Activated T-cell treated with anti-CD3 and anti-CD28 coated beads for 4 hours (primary cell): ENCODE measurements around the gene LAPTM4A.
"Not testable (repeated sequence)": the region's sequence is repeated elsewhere in the genome, so short reads cannot be mapped to it uniquely, and the experiment has no call there.

Source experiments
- DNase-seq: peaks from one replicate; pipeline ENCODE4 v3.0.0-alpha.2; 2020

LAPTM4A gene

DNA sequence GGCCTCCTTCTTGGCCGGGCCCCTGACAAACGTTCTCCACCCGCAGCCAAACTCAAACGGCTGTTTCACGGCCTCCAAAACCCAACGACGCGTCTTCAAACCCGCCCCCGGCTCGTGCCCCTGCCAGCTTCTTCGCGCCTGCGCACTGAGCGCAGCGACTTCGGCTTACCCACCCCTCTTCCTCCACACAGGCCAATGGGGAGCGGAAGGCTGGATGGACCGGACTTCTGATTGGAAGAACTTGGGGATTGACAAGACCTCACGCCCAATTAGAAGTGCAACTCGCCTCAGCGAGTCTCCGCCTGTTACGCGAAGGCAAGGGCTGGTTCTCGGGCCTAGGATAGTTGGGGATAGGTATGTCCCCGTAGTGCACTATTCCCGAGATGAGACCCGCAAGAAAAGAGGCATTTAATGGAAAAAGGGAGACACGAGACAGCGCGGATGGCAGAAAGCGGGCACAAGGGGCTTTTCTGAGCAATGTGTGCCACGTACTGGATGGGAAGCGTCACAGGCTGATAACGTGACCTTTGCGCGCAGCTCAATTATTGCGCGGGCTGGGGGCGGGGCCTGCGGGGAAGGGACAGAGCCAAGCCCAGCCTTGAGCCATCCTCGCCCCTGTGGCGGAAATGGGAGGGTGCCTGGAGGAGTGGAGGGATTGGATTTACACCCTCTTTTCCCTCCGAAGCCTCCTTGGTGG, at the start of gene LAPTM4A:
Gene LAPTM4A (minus strand): TSS at position 97 of the 697 bp plus-strand sequence. CDS start 108 bp downstream, outside the sequence.
- peak; percentile 95 for DNase-seq

- no peak for DNase-seq
Measured at GRCh38 chr2:20100711-20101110, 49.3 kb upstream of the LAPTM4A start.

DNA sequence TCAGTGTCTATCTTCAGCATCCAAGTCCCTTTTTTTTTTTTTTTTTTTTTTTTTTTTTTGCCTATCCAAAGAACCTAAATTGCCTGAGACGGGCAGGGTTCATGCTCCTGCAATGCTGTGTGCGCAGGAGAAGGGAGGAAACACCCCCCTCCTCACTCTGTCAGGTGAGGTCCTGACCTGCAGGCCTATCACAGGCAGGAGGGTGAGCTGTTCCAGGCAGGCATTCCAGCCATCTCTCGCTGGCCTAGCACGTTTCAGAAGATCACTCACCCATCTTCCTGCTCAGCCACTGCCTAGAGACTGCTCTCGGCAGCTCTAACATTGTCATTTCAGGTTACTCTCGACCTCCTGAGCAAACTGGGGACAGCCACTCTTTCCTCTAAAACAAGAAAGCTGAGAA, 48.4 kb upstream of the LAPTM4A start:
- DNase-seq, result no peak

DNA sequence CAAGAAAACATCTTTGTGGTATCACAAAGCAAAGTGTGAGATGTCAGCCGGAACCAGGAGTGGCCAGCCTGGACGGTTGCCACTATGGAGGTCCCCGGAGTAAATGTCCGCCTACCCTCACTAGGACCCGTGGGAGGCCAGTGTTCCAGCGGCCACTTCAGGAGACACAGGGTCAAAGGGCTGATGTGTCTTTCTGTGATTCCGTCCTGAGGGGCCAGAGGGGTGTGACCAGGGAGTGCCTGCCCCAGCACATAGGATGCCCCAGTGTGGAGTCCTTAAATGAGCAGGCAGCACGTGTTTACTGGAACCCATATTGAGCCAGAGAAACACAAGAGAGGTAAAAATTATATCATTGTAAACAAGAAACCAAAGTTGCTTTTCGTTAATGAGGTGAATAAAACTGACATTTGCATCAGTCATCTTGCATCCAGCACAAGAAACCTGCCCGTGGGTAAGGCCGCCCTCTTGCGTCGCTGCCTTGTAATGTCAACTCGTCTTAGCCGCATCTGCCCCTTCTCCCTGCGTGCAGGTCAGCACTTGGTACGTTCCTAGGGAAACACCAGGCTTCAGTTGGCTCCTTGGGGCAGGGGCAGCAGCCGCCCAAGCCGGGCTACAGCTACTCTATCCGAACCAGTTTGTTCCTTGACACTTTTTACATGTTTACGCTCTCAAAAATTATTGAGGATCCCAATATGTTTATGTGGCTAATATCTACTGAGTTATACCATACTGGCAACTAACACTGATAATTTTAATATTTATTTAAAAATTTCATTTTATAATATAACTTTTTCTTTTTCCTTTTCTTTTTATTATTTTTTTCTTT, 46.7 kb upstream of the LAPTM4A start:
- peak; percentile 61 for DNase-seq

DNA sequence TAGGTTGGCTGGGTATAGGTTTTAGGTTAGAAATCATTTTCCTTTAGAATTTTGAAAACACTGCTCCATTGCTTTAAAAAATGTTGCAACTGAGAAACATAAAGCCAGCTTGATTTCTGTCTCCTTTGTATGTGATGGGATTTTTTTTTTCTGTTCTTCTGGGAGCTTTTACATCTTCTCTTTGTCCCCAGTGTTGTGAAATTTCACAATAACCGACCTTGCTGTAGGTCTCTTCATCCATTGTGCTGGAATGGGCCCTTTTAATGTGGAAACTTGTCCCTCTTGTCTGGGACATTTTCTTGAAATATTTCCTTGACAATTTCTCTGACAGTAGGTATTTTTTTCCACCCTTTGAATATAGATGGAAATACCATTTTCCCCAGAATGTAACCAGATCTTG, 44.0 kb upstream of the LAPTM4A start:
- no peak for DNase-seq

DNA sequence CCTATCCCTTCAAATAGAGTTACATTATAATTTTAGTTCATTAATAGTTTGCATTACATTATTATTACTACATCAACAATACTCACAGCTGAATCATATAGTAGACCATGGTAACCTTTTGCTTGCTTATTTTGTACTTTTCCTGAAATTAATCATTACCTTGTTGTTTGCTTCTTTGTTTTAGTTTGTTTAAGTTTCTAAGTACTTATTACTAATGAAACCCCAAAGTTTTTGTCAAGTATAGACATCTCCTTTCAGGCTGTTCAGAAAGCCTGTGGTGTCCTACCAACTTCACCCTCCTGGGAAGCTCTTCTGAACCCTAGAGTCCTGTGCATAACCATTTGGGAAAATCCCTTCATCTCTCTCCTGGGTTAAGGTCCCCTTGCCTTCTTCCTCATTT, 43.5 kb upstream of the LAPTM4A start:
- DNase-seq, result no peak

DNA sequence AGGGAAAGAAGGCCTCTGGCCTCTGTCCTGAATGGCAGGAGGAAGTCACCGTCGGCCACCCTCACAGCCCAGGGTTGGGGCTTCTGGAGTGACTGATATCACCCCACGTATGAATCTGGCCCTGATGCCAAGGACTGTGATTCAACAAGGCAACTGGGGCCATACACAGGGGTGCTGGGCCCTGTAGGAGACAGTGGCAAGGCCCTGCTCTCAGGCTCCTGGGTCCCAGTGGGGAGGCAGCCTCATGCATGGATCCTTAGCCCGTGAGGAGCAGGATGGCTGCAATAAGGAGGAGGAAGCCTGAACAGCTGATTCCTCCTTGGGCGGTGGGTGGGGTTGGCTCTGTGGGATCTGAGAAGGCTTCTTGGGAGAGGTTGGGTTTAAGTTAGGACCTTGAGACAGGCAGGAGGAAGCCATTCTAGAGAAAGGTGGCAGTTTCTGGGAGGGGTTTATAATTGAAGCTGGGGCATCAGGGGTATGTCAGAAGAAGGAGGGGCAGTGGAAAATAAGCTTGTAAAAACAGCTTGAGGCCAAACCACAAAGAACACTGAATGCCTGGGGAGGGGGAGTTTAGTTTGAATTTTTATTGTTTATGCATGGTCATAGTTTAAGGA, 42.8 kb upstream of the LAPTM4A start:
- no peak for DNase-seq

GRCh38 chr2:20093263-20094141, 42.1 kb upstream of the LAPTM4A start:
- no peak for DNase-seq

DNA sequence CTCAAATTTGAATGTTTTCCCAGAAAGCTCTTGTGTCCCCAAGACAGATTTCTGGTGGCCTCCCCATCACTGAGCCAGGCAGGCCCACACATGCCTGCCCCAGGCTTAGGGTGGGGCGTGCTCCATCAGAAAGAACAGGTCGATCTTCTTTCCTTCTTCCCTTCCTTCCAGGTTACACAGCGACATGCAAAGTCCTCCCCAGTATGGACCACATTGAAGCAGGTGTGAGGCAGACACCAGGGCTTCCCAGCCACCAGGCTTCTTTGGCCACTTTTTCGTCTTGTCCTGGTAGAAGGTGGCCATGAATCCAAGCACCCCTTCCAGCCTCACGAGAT, 41.4 kb upstream of the LAPTM4A start:
- DNase-seq, result no peak

DNA sequence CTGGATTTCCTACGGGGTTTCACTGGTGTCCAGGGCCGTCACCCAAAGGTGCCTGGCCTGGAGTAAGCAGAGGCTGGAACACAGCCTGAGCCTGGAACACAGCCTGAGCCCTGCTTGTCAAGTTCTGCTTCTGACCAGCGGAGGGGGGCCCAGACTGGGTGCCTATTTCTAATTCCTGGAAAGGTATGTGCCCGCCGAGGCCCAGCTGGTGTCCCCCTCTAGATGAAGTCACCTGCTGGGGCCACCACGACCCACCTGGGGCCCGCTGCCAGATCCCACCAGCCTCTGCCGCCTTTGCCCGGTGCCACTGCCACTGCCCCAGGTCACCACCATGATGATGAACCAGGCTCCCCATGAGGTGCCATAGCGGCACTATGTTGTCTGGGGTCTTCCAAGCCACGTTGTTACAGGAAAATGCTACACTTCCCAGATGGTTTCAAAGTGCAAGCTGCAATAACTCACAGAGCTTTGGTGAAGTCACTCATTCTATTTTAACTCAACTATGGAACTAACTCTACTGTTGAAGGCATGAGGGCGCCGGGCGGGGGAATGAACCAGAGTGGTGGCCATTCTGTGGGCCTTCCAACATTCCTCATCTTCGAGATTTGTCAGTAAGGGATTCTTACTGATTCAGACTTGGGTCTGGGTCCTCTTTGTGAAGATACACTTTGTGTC, 40.9 kb upstream of the LAPTM4A start:
- DNase-seq, result no peak

- DNase-seq, result no peak
Measured at GRCh38 chr2:20091305-20091991, 40.0 kb upstream of the LAPTM4A start.

- DNase-seq, result no peak
Measured at GRCh38 chr2:20089715-20090464, 38.5 kb upstream of the LAPTM4A start.

GRCh38 chr2:20085909-20086308, 34.5 kb upstream of the LAPTM4A start:
- not testable (repeated sequence) for DNase-seq

GRCh38 chr2:20082812-20083211, 31.4 kb upstream of the LAPTM4A start:
- DNase-seq, result not testable (repeated sequence)

- DNase-seq, result no peak
Measured at GRCh38 chr2:20081841-20082240, 30.4 kb upstream of the LAPTM4A start.

GRCh38 chr2:20080839-20081415, 29.5 kb upstream of the LAPTM4A start:
- DNase-seq, result no peak

- no peak for DNase-seq
Measured at GRCh38 chr2:20080428-20080827, 29.0 kb upstream of the LAPTM4A start.

DNA sequence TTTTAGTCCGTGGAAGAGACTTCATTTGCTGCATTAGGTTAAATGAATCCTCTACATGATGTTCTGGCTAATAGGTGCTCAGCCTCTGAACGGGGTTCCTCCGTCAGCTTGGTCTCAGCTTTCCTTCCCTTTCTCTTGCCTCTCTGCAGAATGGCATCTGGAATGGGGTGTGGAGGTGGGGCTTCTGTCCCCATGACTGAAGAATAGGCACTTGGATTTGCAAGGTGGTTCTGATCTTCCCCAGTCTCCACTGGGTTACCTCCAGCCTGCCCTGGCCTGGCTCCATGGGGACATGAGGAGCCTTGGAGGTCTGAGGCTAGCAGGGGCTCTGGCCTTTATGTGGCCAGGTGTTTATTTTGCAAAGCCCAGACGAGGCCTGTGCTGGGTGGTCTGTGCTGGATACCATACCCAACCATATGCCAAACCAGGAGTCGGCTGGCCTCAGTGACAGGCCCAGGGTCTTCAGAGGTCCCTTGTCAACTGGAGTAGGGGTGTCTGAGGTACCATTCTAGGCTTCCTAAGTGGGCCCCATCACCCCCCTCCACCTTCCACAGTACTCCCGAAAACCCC, 28.2 kb upstream of the LAPTM4A start:
- DNase-seq, result no peak

DNA sequence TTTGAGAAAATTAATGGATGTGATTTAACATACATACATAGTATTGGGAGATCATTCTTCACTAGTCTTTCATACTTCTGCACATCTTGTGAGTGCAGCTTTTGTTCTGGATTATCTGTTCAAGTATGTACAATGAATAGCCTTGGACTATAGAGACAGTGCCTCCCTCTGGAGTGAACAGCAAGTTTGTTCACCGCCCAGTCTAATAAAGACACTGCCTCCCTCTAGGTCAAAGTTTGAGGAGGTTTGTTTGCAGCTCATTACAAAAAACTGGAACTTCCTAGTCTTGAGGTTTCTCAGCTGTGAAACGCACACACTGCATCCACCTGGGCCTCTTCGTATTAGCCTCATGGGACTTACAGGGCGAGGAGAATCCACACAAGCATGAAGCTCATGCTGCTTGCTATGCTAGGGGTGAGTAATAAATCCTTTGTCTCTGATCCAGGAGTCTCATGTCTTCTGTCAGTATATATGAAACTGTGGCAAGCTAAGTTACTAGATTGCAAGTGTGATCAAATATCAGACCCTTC, 26.0 kb upstream of the LAPTM4A start:
- no peak for DNase-seq

- DNase-seq, result no peak
Measured at GRCh38 chr2:20076757-20077156, 25.3 kb upstream of the LAPTM4A start.
